ENCODE measurements around the gene SLAMF9. TPM values are rescaled to one million over a fixed set of nuclear protein-coding genes. Genes with fewer than 3 reads are reported as not detected.

The SLAMF9 gene
- total and polyA plus RNA-seq, 2 donors (not counting 3 experiments of a cell fraction or from before 2014, with no cell fraction given), result not detected

- H3K9me1 ChIP-seq (replicated peaks; ENCODE audit: control insufficient read depth, extremely low read depth, insufficient read depth, low read length), result no peaks in the 10 kb centered on the region
- no peak overlapping the region for H3K4me3 ChIP-seq (replicated peaks in 1 of 3; ENCODE audit: insufficient read depth in 1 of 3, low read depth in 1 of 3, low read length in 3 of 3)
- no peak overlapping the region for H2AFZ ChIP-seq (ENCODE audit: low read depth, low read length)
- DNase-seq (ENCODE audit: low read depth, low spot score), result no peak
- FAIRE-seq, result no peak
- POLR2A ChIA-PET, result no interaction called here
- intact Hi-C loops (cut with micrococcal nuclease), result no loop called here
- TF ChIP-seq GATA2 (IDR thresholded peaks at IDR 0.05; ENCODE audit: insufficient read depth, insufficient read length, low read depth, low read length), result no peak
- no peak for TF ChIP-seq MYC (IDR thresholded peaks at IDR 0.05; ENCODE audit: low read depth, low read length)
- H4K20me1 ChIP-seq (replicated peaks; ENCODE audit: control insufficient read depth, extremely low read depth, insufficient read depth, low read length), result no peaks in the 10 kb centered on the region
- H3K9me3 ChIP-seq (replicated peaks; ENCODE audit: control insufficient read depth, insufficient read depth, low read length), result no peaks in the 10 kb centered on the region
- no peak overlapping the region for H3K27ac ChIP-seq (ENCODE audit: insufficient read depth, low read depth, low read length)
- H3K79me2 ChIP-seq (ENCODE audit: control insufficient read depth, insufficient read depth, low read length), result no peaks in the 10 kb centered on the region
- no peaks in the 10 kb centered on the region for H3K4me1 ChIP-seq (ENCODE audit: control insufficient read depth, extremely low read depth, insufficient read depth, low read length)
- H3K9ac ChIP-seq (replicated peaks; ENCODE audit: extremely low read depth, insufficient read depth, low read length), result no peak overlapping the region
- no peak overlapping the region for H3K4me2 ChIP-seq (ENCODE audit: insufficient read depth, low read length)
- H3K36me3 ChIP-seq (ENCODE audit: control insufficient read depth in 2 of 2, extremely low read depth in 1 of 2, insufficient read depth in 2 of 2, low read length in 2 of 2), result no peaks in the 10 kb centered on the region
- dilution Hi-C loops (cut with MboI; ENCODE audit: extremely low pct_ligation_motif_present, low sequenced_read_pairs), result no loop called here
- no TSS peak for BruUV-seq (replicated peaks)
- H3K27me3 ChIP-seq (ENCODE audit: control insufficient read depth in 2 of 2, insufficient read depth in 2 of 2, low read length in 2 of 2), result peaks cover 7 to 11% of the 10 kb centered on the region in 2 experiments
- CTCF ChIA-PET, result interaction anchor here (1.0 to 1.8 kb wide), 4 partner anchors 8 to 50 kb away, joined by 3 to 8 read pairs (median 8); partner anchors contain the start of gene IGSF9
Measured at GRCh38 chr1:159957824-159958268, 3.8 kb upstream of the SLAMF9 start.

GRCh38 chr1:159955456-159955855, 1.4 kb upstream of the SLAMF9 start:
- ChIA-PET POLR2A (no interaction called here), CTCF (interaction anchor here (1.0 to 1.8 kb wide), 3 partner anchors 16 to 52 kb away, joined by 3 to 7 read pairs (median 5); no protein-coding TSS in a partner anchor)
- intact Hi-C loops (cut with micrococcal nuclease) (no loop called here), dilution Hi-C loops (cut with MboI; ENCODE audit: extremely low pct_ligation_motif_present, low sequenced_read_pairs) (no loop called here)
- DNase-seq (ENCODE audit: low read depth, low spot score) (no peak), FAIRE-seq (no peak)
- Histone ChIP-seq H2AFZ (ENCODE audit: low read depth, low read length) (no peak overlapping the region), H3K9me1 (replicated peaks; ENCODE audit: control insufficient read depth, extremely low read depth, insufficient read depth, low read length) (no peaks in the 10 kb centered on the region), H3K4me3 (replicated peaks in 1 of 3; ENCODE audit: insufficient read depth in 1 of 3, low read depth in 1 of 3, low read length in 3 of 3) (no peak overlapping the region), H3K4me1 (ENCODE audit: control insufficient read depth, extremely low read depth, insufficient read depth, low read length) (no peaks in the 10 kb centered on the region), H3K9ac (replicated peaks; ENCODE audit: extremely low read depth, insufficient read depth, low read length) (no peak overlapping the region), H3K27ac (ENCODE audit: insufficient read depth, low read depth, low read length) (no peak overlapping the region), H3K4me2 (ENCODE audit: insufficient read depth, low read length) (no peak overlapping the region), H3K79me2 (ENCODE audit: control insufficient read depth, insufficient read depth, low read length) (no peaks in the 10 kb centered on the region), H4K20me1 (replicated peaks; ENCODE audit: control insufficient read depth, extremely low read depth, insufficient read depth, low read length) (no peaks in the 10 kb centered on the region), H3K9me3 (replicated peaks; ENCODE audit: control insufficient read depth, insufficient read depth, low read length) (no peaks in the 10 kb centered on the region), H3K27me3 (ENCODE audit: control insufficient read depth in 2 of 2, insufficient read depth in 2 of 2, low read length in 2 of 2) (peaks cover 18 to 22% of the 10 kb centered on the region in 2 experiments), H3K36me3 (ENCODE audit: control insufficient read depth in 2 of 2, extremely low read depth in 1 of 2, insufficient read depth in 2 of 2, low read length in 2 of 2) (no peaks in the 10 kb centered on the region)
- TF ChIP-seq FOS (IDR thresholded peaks at IDR 0.05; ENCODE audit: borderline replicate concordance, insufficient read depth, low read length) (no peak), MAX (IDR thresholded peaks at IDR 0.05; ENCODE audit: insufficient read depth, insufficient read length) (no peak), GATA2 (IDR thresholded peaks at IDR 0.05; ENCODE audit: insufficient read depth, insufficient read length, low read depth, low read length) (no peak)
- BruUV-seq (replicated peaks), result no TSS peak

All from endothelial cell of umbilical vein (primary cell).